Uterus (tissue), 2 donors: Measurements from ENCODE around the gene NXNL2.

ENCODE experiments used
- CTCF ChIP-seq, 4 experiments: fragments of 200-600 bp in 2 of 4; fragments of 450-650 bp in 2 of 4; sonication (generic) in 2 of 4; IDR thresholded peaks; one replicate each; pipeline ENCODE4 v1.5.1; 2016 to 2019; ENCODE audit warnings: antibody characterized with exemption in 4 of 4, mild to moderate bottlenecking in 2 of 4, moderate library complexity in 1 of 4
- POLR2A ChIP-seq, 2 donors: fragments of 450-650 bp; IDR thresholded peaks; one replicate each; pipeline ENCODE4 v1.6.1; 2016; ENCODE audit warnings: antibody characterized with exemption in 2 of 2, mild to moderate bottlenecking in 1 of 2, moderate library complexity in 1 of 2

- TF ChIP-seq CTCF (IDR thresholded peaks at IDR 0.05) (no peak), POLR2A (IDR thresholded peaks at IDR 0.05) (no peak)
These were observed 2.7 kb downstream of the NXNL2 start for GRCh38 chr9:88537761-88538091.
